IMR-90 (cell line): Measurements from ENCODE around the gene DPYSL3. TPM values are rescaled to one million over a fixed set of nuclear protein-coding genes. Genes with fewer than 3 reads are reported as not detected.

Source experiments
- ATAC-seq: fragments of 200-7000 bp; cut with Tn5 transposase; 2 replicates; pipeline ENCODE4 v1.9.1; 2020; ENCODE audit warnings: low read depth, mild to moderate bottlenecking, moderate library complexity
- BruUV-seq: library from RNA; stranded (reverse); fragments of 400-500 nt; replicated peaks from 2 replicates; lab custom pipeline; 2021; lab: Mats Ljungman, UMichigan
- CTCF ChIA-PET: fragments of 300-600 bp; formaldehyde crosslinking; extraction: SDS; loops from one replicate; lab custom pipeline; 2021; ENCODE audit warnings: antibody characterized with exemption; lab: Yijun Ruan, JAX
- POLR2A ChIA-PET: fragments of 300-600 bp; sonication (Branson Sonifier 250); formaldehyde crosslinking; loops from one replicate; lab custom pipeline; 2022; ENCODE audit warnings: antibody characterized with exemption; ENCODE audit not compliant: unreplicated experiment; lab: Charles Lee
- DNase-seq: peaks from one replicate; pipeline ENCODE4 v3.0.0; 2013
- H2AFZ ChIP-seq: replicated peaks from 2 replicates; pipeline ENCODE3; 2013; ENCODE audit warnings: low read length, mild to moderate bottlenecking; ENCODE audit not compliant: poor library complexity
- H2AK5ac ChIP-seq: 2 replicates; pipeline ENCODE4 v1.6.1; 2013; ENCODE audit warnings: low read depth, low read length, inconsistent platforms
- H2AK9ac ChIP-seq: replicated peaks from 2 replicates; pipeline ENCODE3; 2013; ENCODE audit warnings: mild to moderate bottlenecking, low read depth, low read length, moderate library complexity; ENCODE audit not compliant: poor library complexity
- H2BK120ac ChIP-seq: 2 replicates; pipeline ENCODE4 v1.6.1; 2013; ENCODE audit warnings: low read depth, low read length, inconsistent platforms
- H2BK15ac ChIP-seq: 3 replicates; pipeline ENCODE4 v1.6.1; 2013; ENCODE audit warnings: low read depth, low read length, inconsistent platforms
- H2BK20ac ChIP-seq: 2 replicates; pipeline ENCODE4 v1.6.1; 2013; ENCODE audit warnings: low read depth, mild to moderate bottlenecking, inconsistent platforms, low read length, moderate library complexity
- H2BK5ac ChIP-seq: 2 replicates; pipeline ENCODE4 v1.6.1; 2013; ENCODE audit warnings: mild to moderate bottlenecking, low read depth, low read length, inconsistent platforms; ENCODE audit not compliant: poor library complexity, severe bottlenecking
- H3K14ac ChIP-seq: replicated peaks from 2 replicates; pipeline ENCODE4 v1.6.1; 2013; ENCODE audit warnings: low read depth, low read length, inconsistent platforms
- H3K18ac ChIP-seq: 2 replicates; pipeline ENCODE4 v1.6.1; 2013; ENCODE audit warnings: low read depth, low read length, control low read depth
- H3K23ac ChIP-seq: 2 replicates; pipeline ENCODE4 v1.6.1; 2013; ENCODE audit warnings: low read depth, low read length, inconsistent platforms
- H3K27ac ChIP-seq: 2 replicates; pipeline ENCODE4 v1.5.1; 2013; ENCODE audit warnings: mild to moderate bottlenecking, control low read depth, low read length; ENCODE audit not compliant: insufficient read depth
- H3K27me3 ChIP-seq: 2 replicates; pipeline ENCODE4 v1.6.1; 2013; ENCODE audit warnings: low read length; ENCODE audit not compliant: control insufficient read depth, insufficient read depth
- H3K36me3 ChIP-seq: 2 replicates; pipeline ENCODE4 v1.6.1; 2013; ENCODE audit warnings: low read length, mixed read lengths; ENCODE audit not compliant: control insufficient read depth, insufficient read depth
- H3K4ac ChIP-seq: 2 replicates; pipeline ENCODE4 v1.6.1; 2013; ENCODE audit warnings: low read depth, low read length, inconsistent platforms
- H3K4me1 ChIP-seq: 2 replicates; pipeline ENCODE4 v1.6.1; 2013; ENCODE audit warnings: low read length, mixed read lengths; ENCODE audit not compliant: control insufficient read depth, insufficient read depth
- H3K4me2 ChIP-seq: 2 replicates; pipeline ENCODE4 v1.6.1; 2013; ENCODE audit warnings: low read depth, mild to moderate bottlenecking, control low read depth, low read length, moderate library complexity
- H3K4me3 ChIP-seq: 2 replicates; pipeline ENCODE4 v1.5.1; 2013; ENCODE audit warnings: low read depth, mild to moderate bottlenecking, control low read depth, low read length, moderate library complexity; ENCODE audit not compliant: insufficient read depth
- H3K56ac ChIP-seq: 2 replicates; pipeline ENCODE4 v1.6.1; 2013; ENCODE audit warnings: low read length, inconsistent platforms; ENCODE audit not compliant: insufficient read depth; ENCODE audit errors: extremely low read depth
- H3K79me1 ChIP-seq, 2 experiments: 2 replicates each; pipeline ENCODE4 v1.6.1; 2013; ENCODE audit warnings: low read length in 2 of 2, inconsistent platforms in 1 of 2, low read depth in 1 of 2
- H3K9ac ChIP-seq: 2 replicates; pipeline ENCODE4 v1.6.1; 2013; ENCODE audit warnings: low read depth, low read length, control low read depth
- H3K9me1 ChIP-seq: 2 replicates; pipeline ENCODE4 v1.6.1; 2013; ENCODE audit warnings: low read length, inconsistent platforms; ENCODE audit not compliant: insufficient read depth
- H3K9me3 ChIP-seq: 2 replicates; pipeline ENCODE4 v1.6.1; 2013; ENCODE audit warnings: low read length; ENCODE audit not compliant: control insufficient read depth, insufficient read depth
- H4K20me1 ChIP-seq: 2 replicates; pipeline ENCODE4 v1.6.1; 2013; ENCODE audit warnings: low read length, inconsistent platforms; ENCODE audit not compliant: insufficient read depth
- H4K5ac ChIP-seq: 2 replicates; pipeline ENCODE4 v1.6.1; 2013; ENCODE audit warnings: mild to moderate bottlenecking, low read depth, low read length, control low read depth
- H4K8ac ChIP-seq, 2 experiments: 2 replicates each; pipeline ENCODE4 v1.6.1; 2013; ENCODE audit warnings: low read depth in 2 of 2, low read length in 2 of 2, control low read depth in 1 of 2, inconsistent platforms in 1 of 2
- H4K91ac ChIP-seq: 2 replicates; pipeline ENCODE4 v1.6.1; 2013; ENCODE audit warnings: low read depth, low read length, inconsistent platforms; ENCODE audit not compliant: insufficient read depth
- POLR2A ChIP-seq: IDR thresholded peaks from 2 replicates; pipeline ENCODE4 v1.6.1; 2012; ENCODE audit warnings: mild to moderate bottlenecking, low read depth, low read length
- RAD21 ChIP-seq: IDR thresholded peaks from 2 replicates; pipeline ENCODE4 v1.6.1; 2012; ENCODE audit warnings: low read length, improper control_type of control experiment
- WGBS, 2 experiments: methylation state at CpG; one replicate each; pipeline versions ENCODE4 v1.1.5 to v1.1.7; 2013; ENCODE audit warnings: missing lambda C conversion rate in 2 of 2; ENCODE audit not compliant: insufficient read length in 1 of 2; ENCODE audit errors: extremely low coverage in 2 of 2; 5-methylcytosine and 5-hydroxymethylcytosine counted together
- dilution Hi-C: fragments of 300-500 bp; cut with HindIII; formaldehyde crosslinking; loops from one replicate; pipeline ENCODE4 v1.14.3; 2018; ENCODE audit warnings: low sequenced_read_pairs; ENCODE audit not compliant: unreplicated experiment
- in situ Hi-C: fragments of 300-500 bp; cut with MboI; formaldehyde crosslinking; loops from 3 replicates; pipeline ENCODE4 v1.14.3; 2019; ENCODE audit warnings: low sequenced_read_pairs, inconsistent platforms, mixed read lengths
- intact Hi-C: fragments of 100-400 bp; cut with micrococcal nuclease; formaldehyde crosslinking; loops from 2 replicates; pipeline ENCODE4 v1.10.0; 2022
- polyA plus RNA-seq, 3 experiments: library from polyadenylated mRNA; depleted of rRNA; stranded (reverse); fragments of >200 nt; gene quantifications; 2 replicates each; pipeline ENCODE4 v1.2.3, GENCODE V29; 2012; ENCODE audit warnings: low replicate concordance in 1 of 3
- total RNA-seq: library from RNA; depleted of rRNA; stranded (reverse); fragments of >200 nt; gene quantifications from 2 replicates; pipeline ENCODE4 v1.2.3, GENCODE V29; 2012
- TF ChIP-seq, protein P1 (sequence below): fragments of 150-350 bp; IDR thresholded peaks from 2 replicates; pipeline ENCODE4 v1.6.1; 2016; ENCODE audit warnings: low read depth, mild to moderate bottlenecking, low read length, moderate library complexity, borderline replicate concordance

Gene DPYSL3
- total and polyA plus RNA-seq, 2 of the 4 experiments (the other 2 are of a cell fraction): 50.2 to 60.9 TPM

DNA sequence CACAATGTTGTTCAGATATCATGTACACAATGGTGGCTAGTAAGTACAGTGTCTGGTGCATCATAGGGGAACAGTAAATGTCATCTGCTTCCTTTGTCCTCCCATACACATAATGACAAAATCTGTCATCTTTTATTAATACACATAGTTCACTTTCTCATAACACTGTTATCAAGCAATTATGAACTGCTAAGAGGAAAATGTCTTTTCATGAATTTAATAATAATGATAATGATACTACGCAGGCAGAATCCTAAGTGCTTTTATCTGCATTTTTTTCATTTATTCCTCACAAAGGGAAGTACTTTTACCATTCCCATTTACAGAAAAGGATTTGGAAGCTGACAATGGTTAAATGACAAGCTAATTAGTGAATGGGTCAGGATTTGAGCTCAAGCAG lies 35.7 kb downstream of the DPYSL3 start:
- Histone ChIP-seq H4K5ac (no peak overlapping the region), H3K4ac (no peak overlapping the region), H3K4me2 (no peak overlapping the region), H2BK5ac (no peak overlapping the region), H3K4me1 (no peaks in the 10 kb centered on the region), H2AFZ (no peak overlapping the region), H3K9me1 (no peaks in the 10 kb centered on the region), H2AK9ac (no peak overlapping the region), H3K27me3 (no peaks in the 10 kb centered on the region), H3K18ac (no peak overlapping the region), H3K9me3 (no peaks in the 10 kb centered on the region), H2AK5ac (no peak overlapping the region), H2BK120ac (no peak overlapping the region), H3K56ac (no peak overlapping the region), H3K79me1 (peaks cover 19 to 25% of the 10 kb centered on the region in 2 experiments; a peak in 3 of 4 replicates), H3K27ac (no peak overlapping the region), H3K23ac (no peak overlapping the region), H3K4me3 (no peak overlapping the region), H2BK20ac (no peak overlapping the region), H4K8ac (no peak overlapping the region), H3K9ac (no peak overlapping the region), H2BK15ac (no peak overlapping the region), H4K20me1 (no peaks in the 10 kb centered on the region), H4K91ac (no peak overlapping the region), H3K36me3 (no peaks in the 10 kb centered on the region; the same call in 1 of the 2 replicates), H3K14ac (no peak overlapping the region)
- POLR2A ChIA-PET: interaction anchor here (0.8 kb wide), 1 partner anchor 8 kb away, joined by 4 read pairs; no protein-coding TSS in a partner anchor
- TF ChIP-seq POLR2A: no peak
- no peak for TF ChIP-seq RAD21
- TF ChIP-seq, protein P1, sequence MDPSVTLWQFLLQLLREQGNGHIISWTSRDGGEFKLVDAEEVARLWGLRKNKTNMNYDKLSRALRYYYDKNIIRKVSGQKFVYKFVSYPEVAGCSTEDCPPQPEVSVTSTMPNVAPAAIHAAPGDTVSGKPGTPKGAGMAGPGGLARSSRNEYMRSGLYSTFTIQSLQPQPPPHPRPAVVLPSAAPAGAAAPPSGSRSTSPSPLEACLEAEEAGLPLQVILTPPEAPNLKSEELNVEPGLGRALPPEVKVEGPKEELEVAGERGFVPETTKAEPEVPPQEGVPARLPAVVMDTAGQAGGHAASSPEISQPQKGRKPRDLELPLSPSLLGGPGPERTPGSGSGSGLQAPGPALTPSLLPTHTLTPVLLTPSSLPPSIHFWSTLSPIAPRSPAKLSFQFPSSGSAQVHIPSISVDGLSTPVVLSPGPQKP: no peak
- in situ Hi-C loops: no loop called here
- DNase-seq: no peak
- CTCF ChIA-PET: no interaction called here
- ATAC-seq: no peak
- intact Hi-C loops: no loop called here
- BruUV-seq: no TSS peak
- no CpG with 5 or more reads among the region's 1 CpG for WGBS, 2 experiments
- dilution Hi-C loops: no loop called here
